NK-92 (cell line): ENCODE measurements around the gene SLC37A4.
A peak's percentile ranks its signal among the peaks of the same experiment; 100 is the strongest.
"Not testable (repeated sequence)": the region's sequence is repeated elsewhere in the genome, so short reads cannot be mapped to it uniquely, and the experiment has no call there.

Experiments
- DNase-seq: peaks from one replicate; lab custom pipeline; 2025; ENCODE audit not compliant: unreplicated experiment; lab: John Stamatoyannopoulos, UW

SLC37A4 gene

DNA sequence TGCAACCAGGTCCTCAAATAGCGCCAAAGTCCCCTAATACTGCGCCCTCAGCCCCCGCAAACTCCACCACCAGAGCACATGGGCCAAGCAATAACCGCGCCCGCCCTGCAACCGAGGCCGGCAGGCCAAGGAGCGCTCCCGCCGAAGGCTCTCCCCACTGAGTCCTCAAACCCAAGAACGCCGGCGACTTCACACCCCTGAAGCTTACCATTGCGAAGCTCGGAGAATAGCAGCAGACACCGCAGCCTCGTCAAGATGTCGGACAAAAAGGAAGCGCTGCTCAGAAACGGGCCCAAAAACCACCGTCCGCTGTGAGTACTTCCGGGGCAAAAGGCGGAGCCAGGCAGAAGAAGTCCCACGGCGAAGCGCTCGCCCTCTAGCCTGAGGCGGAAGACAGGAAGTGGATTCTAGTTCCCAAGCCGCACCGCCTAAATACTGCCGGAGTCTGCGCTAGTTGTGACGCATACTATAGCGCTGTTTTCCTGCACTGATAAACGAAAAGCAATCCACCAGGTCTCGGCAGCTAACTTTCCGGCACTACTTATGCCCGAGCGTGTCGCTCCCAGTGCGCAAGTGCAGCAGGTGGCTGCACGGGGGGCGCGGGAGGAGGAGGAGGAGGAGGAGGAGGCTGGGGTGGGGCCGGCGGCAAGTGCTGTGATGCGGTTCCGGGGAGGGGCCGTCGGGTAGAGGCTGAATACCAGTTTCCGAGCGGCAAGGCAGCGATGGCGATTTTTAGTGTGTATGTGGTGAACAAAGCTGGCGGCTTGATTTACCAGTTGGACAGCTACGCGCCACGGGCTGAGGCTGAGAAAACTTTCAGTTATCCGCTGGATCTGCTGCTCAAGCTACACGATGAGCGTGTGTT, 12.4 kb downstream of the SLC37A4 start, which contains the start of the genes RPS25 and TRAPPC4:
RPS25 (minus strand) TSS at position 270 of the 865 bp plus-strand sequence; CDS start at position 211, 59 bp downstream.
TRAPPC4 (plus strand) TSS at position 693 of the 865 bp plus-strand sequence; CDS start at position 723, 30 bp downstream.
- peak; percentile 88 for DNase-seq

DNA sequence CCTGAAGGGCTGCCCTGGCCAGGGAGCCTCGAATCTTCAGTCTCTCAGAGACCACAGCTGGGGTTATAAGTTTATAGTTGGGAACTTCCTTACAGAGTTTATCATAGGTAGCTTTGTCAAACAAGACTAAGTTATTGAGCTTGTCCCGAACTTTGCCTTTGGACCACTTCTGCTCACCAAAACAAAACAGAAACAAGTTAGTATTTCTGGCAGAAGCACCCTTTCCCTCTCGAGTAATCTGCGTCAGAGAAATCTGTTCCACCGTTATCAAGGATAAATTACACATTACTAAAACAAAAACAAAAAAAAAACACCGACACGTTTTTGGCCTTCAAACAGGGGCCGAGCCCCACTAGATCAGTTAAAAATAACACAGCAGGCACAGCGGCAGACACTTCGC, 13.3 kb downstream of the SLC37A4 start:
- not testable (repeated sequence) for DNase-seq

DNA sequence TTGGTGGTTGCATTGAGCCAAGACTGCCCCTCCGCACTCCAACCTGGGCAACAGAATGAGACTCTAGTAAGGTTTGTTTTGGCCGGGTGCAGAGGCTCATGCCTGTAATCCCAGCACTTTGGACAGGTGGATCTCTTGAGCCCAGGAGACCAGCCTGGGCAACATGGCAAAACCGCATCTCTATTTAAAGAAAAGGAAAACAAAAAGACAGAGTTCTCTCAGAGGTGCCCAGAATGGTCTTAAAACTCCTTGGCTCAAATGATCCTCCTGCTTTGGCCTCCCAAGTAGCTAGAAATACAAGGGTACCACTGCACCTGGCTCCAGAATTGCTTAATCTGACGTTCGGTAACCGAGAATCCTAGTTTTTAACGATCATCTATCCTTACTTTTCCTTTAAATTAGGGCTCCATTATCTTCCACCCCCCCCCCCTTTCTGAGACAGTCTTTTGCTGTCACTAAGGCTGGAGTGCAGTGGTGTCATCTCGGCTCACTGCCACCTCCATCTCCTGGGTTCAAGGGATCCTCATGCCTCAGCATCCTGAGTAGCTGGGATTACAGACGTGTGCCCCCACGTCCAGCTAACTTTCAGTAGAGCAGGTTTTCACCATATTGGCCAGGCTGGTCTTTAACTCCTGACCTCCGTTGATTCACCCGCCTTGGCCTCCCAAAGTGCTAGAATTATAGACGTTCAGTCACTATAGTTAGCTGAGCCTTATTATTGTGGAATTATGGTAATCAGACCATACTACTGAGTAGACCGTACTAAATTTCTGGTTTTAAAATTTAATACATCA, 14.3 kb downstream of the SLC37A4 start:
- DNase-seq, result no peak

DNA sequence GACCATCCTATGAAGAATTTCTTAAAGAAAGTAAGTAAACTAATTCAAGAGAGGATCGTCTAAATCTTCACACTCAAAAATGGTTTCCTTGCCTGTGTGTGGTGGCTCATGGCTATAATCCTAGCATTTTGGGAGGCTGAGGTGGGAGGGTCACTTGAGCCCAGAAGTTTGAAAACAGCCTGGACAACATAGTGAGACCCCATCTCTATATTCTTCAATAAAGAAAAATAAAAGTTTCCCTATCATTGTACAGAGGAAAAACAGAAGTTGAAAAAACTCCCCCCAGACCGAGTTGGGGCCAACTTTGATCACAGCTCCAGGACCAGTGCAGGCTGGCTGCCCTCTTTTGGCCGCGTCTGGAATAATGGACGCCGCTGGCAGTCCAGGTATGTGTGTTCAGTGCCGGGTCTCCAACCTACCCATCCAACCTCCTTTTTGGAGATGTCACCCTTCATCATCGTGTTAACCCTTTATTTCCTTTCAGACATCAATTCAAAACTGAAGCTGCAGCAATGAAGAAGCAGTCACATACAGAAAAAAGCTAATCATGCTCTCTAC, 15.5 kb downstream of the SLC37A4 start:
- DNase-seq, result no peak

DNA sequence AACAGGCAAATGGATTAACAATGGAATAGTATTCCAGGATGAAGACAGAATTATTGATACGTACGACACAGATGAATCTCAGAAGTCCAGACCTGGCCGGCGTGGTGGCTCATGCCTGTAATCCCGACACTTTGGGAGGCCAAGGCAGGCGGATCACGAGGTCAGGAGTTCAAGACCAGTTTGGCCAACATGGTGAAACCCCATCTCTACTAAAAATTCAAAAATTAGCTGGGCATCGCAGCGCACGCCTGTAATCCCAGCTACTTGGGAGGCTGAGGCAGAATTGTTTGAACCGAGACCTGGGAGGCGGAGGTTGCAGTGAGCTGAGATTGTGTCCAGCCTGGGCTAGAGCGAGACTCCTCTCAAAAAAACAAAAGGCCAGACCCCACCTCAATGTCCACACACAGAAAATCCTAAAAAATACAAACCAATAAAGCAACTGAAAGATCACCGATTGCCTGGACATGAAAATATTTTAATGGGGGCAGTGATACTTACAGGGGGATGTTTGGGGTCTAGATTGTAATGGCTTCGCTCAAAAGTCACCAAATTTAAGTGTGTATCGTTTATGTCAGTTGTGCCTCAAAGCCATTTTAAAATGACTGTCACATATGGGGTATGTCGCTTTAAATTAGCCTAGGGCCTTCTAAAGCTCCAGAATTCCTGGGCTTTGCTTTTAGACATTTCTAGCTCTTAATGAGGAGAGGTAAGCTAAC, 16.3 kb downstream of the SLC37A4 start:
- no peak for DNase-seq

DNA sequence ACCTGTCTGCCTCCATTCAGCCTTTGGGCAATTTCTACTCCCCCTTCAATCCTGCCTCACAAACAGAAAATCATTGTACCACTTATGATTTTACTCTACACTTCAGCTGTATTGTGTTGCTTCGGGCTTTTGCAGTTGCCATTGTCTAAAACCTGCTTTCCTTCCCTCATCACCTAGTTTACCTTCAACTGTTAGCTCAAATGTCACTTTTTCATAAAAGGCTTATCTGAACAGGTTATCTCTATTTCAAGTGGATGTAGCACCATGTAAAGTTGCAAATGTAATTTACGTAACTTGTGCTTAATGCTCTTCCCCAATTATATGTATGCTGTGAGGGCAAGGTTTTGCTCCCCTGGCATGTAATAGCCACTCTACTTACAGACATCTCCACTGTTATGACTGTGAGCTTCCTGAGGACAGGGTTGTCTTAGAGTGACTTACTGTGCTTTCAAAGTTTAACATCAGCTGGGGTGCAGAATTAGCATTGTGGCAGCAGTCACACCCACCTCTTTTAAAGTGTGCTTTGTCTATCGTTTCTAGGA, 18.0 kb downstream of the SLC37A4 start:
- no peak for DNase-seq

DNA sequence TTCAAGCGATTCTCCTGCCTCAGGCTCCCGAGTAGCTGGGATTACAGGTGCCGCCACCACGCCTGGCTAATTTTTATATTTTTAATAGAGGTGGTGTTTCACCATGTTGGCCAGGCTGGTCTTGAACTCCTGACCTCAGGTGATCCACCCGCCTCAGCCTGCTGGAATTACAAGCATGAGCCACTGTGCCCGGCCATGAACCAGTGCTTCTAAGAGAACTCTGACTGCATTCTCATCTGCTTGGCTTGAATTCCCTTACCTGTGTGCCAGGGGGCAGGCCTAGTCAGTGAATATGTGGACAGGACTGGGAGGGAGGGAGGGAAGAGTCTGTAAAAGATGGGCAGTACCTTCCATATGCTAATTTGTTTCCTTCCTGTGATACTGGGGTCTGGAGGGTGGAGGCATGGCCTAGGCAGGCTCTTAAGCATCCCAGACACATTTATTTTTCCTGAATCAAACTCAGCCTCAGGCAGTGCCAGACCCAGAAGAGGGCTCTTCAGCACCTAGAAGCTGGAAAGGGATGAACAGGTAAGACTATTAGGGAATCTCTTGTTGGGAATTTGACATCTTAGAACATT, 19.1 kb downstream of the SLC37A4 start:
- no peak for DNase-seq

GRCh38 chr11:119006656-119007055, 24.0 kb downstream of the SLC37A4 start:
- DNase-seq, result no peak

DNA sequence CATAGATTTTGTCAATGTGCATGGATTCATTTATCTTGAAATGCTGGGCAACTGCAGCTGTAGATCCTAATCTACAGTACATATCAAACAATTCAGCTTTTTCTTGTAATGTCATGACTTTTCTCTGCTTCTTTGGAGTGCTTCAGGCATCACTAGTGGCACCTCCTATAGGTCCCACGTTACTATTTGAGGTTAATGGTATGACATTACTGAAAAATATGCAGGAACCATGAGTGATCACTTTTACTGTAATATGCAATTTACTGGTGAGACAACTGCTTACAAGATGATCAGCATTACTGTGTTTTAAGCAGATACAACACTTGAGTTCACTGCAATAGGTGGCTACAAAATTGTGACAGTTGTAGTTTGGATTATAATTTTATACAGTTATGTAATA, 29.8 kb downstream of the SLC37A4 start:
- DNase-seq, result no peak

- no peak for DNase-seq
Measured at GRCh38 chr11:118998822-118999221, 31.9 kb downstream of the SLC37A4 start.

DNA sequence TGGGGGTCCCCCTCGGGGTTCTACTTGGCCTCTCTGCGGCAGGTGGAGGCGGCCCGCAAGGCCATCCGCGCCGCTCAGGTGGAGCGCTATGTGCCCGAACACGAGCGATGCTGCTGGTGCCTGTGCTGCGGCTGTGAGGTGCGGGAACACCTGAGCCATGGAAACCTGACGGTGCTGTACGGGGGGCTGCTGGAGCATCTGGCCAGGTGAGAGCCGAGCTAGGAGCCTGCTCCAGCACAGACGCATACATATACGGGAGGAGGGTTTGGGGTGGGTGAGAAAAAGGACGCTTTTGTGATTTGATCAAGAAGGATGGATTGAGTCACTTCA, 32.3 kb downstream of the SLC37A4 start:
- DNase-seq, result no peak

GRCh38 chr11:118997627-118998387, 32.9 kb downstream of the SLC37A4 start, which contains the start of gene CENATAC:
Gene CENATAC (plus strand): TSS chr11:118998138. CDS start chr11:118998198, 60 bp downstream.
- DNase-seq, result peak; percentile 61

DNA sequence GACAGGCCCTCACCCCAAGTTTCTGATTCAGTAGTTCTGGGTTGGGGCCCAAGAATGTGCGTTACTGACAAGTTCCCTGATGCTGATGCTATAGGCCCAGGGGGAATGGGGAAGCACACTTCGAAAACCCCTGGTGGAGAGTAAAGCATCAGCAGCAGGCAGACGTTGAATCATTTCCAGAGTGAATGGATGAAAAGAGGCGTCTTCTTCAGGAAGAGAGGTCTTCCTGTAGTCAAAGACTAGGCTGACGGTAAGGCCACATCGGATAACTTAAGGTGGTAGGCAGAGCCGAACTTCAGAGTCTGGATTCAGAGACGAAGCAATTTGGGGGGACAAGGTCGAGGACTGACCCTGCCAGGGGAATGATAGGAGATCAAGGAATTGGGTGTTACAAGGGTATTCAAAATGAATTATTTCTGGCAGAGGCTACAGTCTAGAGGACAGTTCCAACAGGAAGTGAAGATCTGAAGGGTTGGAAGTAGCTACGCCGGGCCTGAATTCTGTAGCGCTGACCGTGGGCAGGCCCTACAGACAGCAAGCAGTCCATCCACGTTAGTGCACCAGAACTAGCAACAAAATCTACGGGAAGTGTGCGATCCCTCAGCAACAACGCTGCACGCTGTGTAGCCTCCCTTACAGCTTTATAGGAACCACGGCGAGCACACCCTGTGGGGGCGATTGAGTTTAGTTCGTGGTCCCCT, 33.6 kb downstream of the SLC37A4 start:
- DNase-seq, result no peak

GRCh38 chr11:118991486-118992038, 39.1 kb downstream of the SLC37A4 start:
- DNase-seq, result not testable (repeated sequence)

- no peak for DNase-seq
Measured at GRCh38 chr11:118988280-118988679, 42.4 kb downstream of the SLC37A4 start.

DNA sequence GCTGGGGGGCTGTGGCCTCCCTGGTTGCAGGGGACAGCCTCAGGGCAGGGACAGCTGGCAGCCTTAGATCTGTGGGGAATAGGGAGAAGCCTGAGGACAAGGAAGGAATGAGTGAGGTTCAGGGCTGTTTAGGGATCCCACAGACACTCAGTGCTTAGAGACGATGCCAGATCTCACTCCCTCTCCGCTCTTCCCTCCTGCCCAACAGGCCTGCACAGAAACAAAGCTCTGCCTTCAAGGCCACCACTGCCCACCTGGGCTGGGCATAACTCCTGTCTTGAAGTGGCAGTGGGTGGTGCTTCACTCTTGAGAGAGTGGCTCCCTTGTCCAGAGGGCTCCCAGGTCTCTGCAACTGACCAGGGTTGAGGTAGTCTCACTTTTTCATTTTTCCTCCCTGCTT, 45.9 kb downstream of the SLC37A4 start:
- no peak for DNase-seq

DNA sequence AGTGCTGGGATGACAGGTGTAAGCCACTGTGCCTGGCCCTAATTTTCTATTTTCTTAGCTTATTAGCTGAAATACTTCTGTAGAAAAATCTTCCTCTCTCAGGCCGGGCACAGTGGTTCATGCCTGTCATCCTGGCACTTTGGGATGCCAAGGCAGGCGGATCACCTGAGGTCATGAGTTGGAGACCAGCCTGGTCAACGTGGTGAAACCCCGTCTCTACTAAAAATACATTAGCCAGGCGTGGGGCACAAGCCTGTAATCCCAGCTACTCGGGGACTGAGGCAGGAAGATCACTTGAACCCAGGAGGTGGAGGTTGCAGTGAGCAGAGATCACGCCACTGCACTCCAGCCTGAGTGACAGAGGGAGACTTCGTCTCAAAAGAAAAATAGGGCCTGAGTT, 46.3 kb downstream of the SLC37A4 start:
- not testable (repeated sequence) for DNase-seq

GRCh38 chr11:118980191-118980881, 50.3 kb downstream of the SLC37A4 start:
- no peak for DNase-seq
